Measurements from ENCODE around the gene ALOX12. TPM values are rescaled to one million over a fixed set of nuclear protein-coding genes. Genes with fewer than 3 reads are reported as not detected.

The ALOX12 gene
- total and polyA plus RNA-seq, 10 donors: 0.15 to 2.5 (median 1.2) TPM

DNA sequence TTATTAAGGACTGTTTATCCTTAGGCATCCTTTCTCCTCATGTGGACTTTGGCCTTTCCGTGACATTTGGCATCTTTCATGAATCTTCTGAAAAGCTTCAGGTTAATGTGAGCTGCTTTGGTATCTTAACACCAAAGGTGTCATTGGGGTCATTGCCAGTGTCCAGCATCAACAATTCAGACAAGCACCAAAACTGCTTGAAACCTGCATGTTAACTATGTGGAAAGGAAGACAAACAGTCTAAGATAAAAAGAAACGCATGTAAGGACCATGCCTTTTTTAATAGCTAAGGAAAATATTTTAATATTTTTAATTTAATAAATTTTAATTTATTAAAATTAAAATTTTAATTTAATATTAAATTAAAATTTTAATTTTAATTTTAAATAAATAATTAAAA, 7.9 kb downstream of the ALOX12 start:
- Histone ChIP-seq H3K27ac (no peak overlapping the region), H3K36me3 (peaks cover 2 to 83% (median 48%) of the 10 kb centered on the region in 6 donors), H3K4me3 (no peak overlapping the region), H3K4me1 (peaks cover 0 to 37% (median 18%) of the 10 kb centered on the region in 6 donors), H3K9me3 (no peaks in the 10 kb centered on the region), H3K27me3 (replicated peaks in 1 of 7) (no peaks in the 10 kb centered on the region)
- DNase-seq: no peak
- intact Hi-C loops (cut with DNase I; ENCODE audit: low total_unique reads): loop anchor here (2.0 to 10.0 kb wide), 2 partner anchors 93 to 339 kb away; no protein-coding TSS in a partner anchor
- no peak for TF ChIP-seq CTCF (IDR thresholded peaks at IDR 0.05 in 8 of 11, conservative IDR thresholded peaks at IDR 0.05 in 3 of 11)
- TF ChIP-seq POLR2AphosphoS5 (IDR thresholded peaks at IDR 0.05): no peak
- no peak for TF ChIP-seq POLR2A (IDR thresholded peaks at IDR 0.05)
- WGBS, 5 donors: 96 to 99% (median 97%) methylated on average over 2 of the region's 2 CpGs

GRCh38 chr17:7004398-7005253, 8.8 kb downstream of the ALOX12 start:
- DNase-seq: peak; percentile 80
- intact Hi-C loops (cut with DNase I; ENCODE audit: low total_unique reads): loop anchor here (2.0 to 10.0 kb wide), 2 partner anchors 94 to 340 kb away; no protein-coding TSS in a partner anchor
- Histone ChIP-seq H3K4me3 (no peak overlapping the region), H3K4me1 (peaks cover 1 to 46% (median 27%) of the 10 kb centered on the region in 6 donors), H3K9me3 (no peaks in the 10 kb centered on the region), H3K36me3 (peaks cover 0 to 83% (median 44%) of the 10 kb centered on the region in 6 donors), H3K27me3 (replicated peaks in 1 of 7) (no peaks in the 10 kb centered on the region), H3K27ac (peak overlapping the region in 1 of 8 donors; percentile 28)
- 80 to 91% (median 84%) methylated on average over 2 of the region's 2 CpGs for WGBS, 5 donors
- no peak for TF ChIP-seq POLR2A (IDR thresholded peaks at IDR 0.05)
- TF ChIP-seq POLR2AphosphoS5 (IDR thresholded peaks at IDR 0.05): no peak
- peak; percentile 50 to 82 (median 75) for TF ChIP-seq CTCF (IDR thresholded peaks at IDR 0.05 in 8 of 11, conservative IDR thresholded peaks at IDR 0.05 in 3 of 11)

- Histone ChIP-seq H3K36me3 (peaks cover 0 to 80% (median 35%) of the 10 kb centered on the region in 6 donors), H3K27ac (no peak overlapping the region), H3K4me3 (no peak overlapping the region), H3K27me3 (replicated peaks in 1 of 7) (no peaks in the 10 kb centered on the region), H3K9me3 (no peaks in the 10 kb centered on the region), H3K4me1 (peaks cover 10 to 57% (median 38%) of the 10 kb centered on the region in 6 donors)
- intact Hi-C loops (cut with DNase I; ENCODE audit: low total_unique reads): loop anchor here (2.0 to 10.0 kb wide), 2 partner anchors 95 to 341 kb away; no protein-coding TSS in a partner anchor
- 88 to 91% (median 89%) methylated on average over 6 to 7 of the region's 7 CpGs for WGBS, 5 donors
- TF ChIP-seq POLR2AphosphoS5 (IDR thresholded peaks at IDR 0.05) (no peak), POLR2A (IDR thresholded peaks at IDR 0.05) (no peak), CTCF (IDR thresholded peaks at IDR 0.05 in 8 of 11, conservative IDR thresholded peaks at IDR 0.05 in 3 of 11) (no peak)
- no peak for DNase-seq
Observed at GRCh38 chr17:7005716-7006115, 9.9 kb downstream of the ALOX12 start.

- TF ChIP-seq CTCF (IDR thresholded peaks at IDR 0.05 in 8 of 11, conservative IDR thresholded peaks at IDR 0.05 in 3 of 11) (no peak), POLR2A (IDR thresholded peaks at IDR 0.05) (no peak), POLR2AphosphoS5 (IDR thresholded peaks at IDR 0.05) (no peak)
- Histone ChIP-seq H3K4me1 (peaks cover 19 to 70% (median 49%) of the 10 kb centered on the region in 6 donors), H3K27ac (no peak overlapping the region), H3K9me3 (no peaks in the 10 kb centered on the region), H3K36me3 (peaks cover 0 to 66% (median 22%) of the 10 kb centered on the region in 6 donors), H3K4me3 (no peak overlapping the region), H3K27me3 (replicated peaks in 1 of 7) (no peaks in the 10 kb centered on the region)
- intact Hi-C loops (cut with DNase I; ENCODE audit: low total_unique reads): loop anchor here (10.0 kb wide), 1 partner anchor 342 kb away; no protein-coding TSS in a partner anchor
- 83 to 100% (median 88%) methylated on average over 1 to 2 of the region's 2 CpGs for WGBS, 5 donors
- DNase-seq: no peak
Observed at GRCh38 chr17:7007143-7007542, 11.3 kb downstream of the ALOX12 start.

Measured in spleen (tissue), 11 donors.